Mucosa of stomach (tissue), 1 donor: ENCODE results near the gene BANK1.

Experiments
- H3K27me3 ChIP-seq: one replicate; pipeline ENCODE4 v1.7.0; 2013; ENCODE audit warnings: mild to moderate bottlenecking, low read length; ENCODE audit not compliant: control insufficient read depth, insufficient read depth
- H3K36me3 ChIP-seq: one replicate; pipeline ENCODE4 v1.7.0; 2013; ENCODE audit warnings: low read length; ENCODE audit not compliant: control insufficient read depth, insufficient read depth
- H3K4me1 ChIP-seq: one replicate; pipeline ENCODE4 v1.7.0; 2013; ENCODE audit warnings: mild to moderate bottlenecking, low read length; ENCODE audit not compliant: control insufficient read depth, insufficient read depth
- H3K4me3 ChIP-seq: one replicate; pipeline ENCODE4 v1.7.0; 2013; ENCODE audit warnings: low read length
- H3K9ac ChIP-seq: one replicate; pipeline ENCODE4 v1.7.0; 2013; ENCODE audit warnings: mild to moderate bottlenecking, low read length, moderate library complexity
- H3K9me3 ChIP-seq: one replicate; pipeline ENCODE4 v1.7.0; 2013; ENCODE audit warnings: mild to moderate bottlenecking, low read length, moderate library complexity; ENCODE audit not compliant: control insufficient read depth
- donor health status: Pancreatic carcinoma.

The BANK1 gene

GRCh38 chr4:101970547-101971155 is 180.1 kb downstream of the BANK1 start:
- no peaks in the 10 kb centered on the region for H3K27me3 ChIP-seq

DNA sequence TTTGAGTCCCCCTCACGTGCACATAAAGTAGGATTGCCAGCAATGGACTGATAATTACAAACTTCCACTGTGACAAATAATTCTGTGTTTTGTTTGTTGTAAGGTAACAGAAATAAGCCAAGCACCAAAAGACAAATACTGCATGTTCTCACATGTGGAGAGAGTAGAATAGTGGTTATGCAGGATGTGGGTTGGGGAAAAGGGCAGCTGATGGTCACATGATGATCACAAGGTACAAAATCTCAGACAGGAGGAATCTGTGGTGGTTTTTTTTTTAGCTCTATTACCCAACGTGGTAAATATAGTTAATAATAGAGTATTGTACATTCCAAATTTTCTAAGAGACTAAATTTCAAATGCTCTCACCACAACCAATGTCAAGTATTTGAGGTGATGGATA is 182.3 kb downstream of the BANK1 start:
- Histone ChIP-seq H3K36me3 (no peaks in the 10 kb centered on the region), H3K9me3 (no peaks in the 10 kb centered on the region), H3K9ac (no peak overlapping the region), H3K4me3 (no peak overlapping the region), H3K27me3 (no peaks in the 10 kb centered on the region), H3K4me1 (peaks cover 12% of the 10 kb centered on the region)

More at GRCh38 chr4:101970547-101971155, 180.1 kb downstream of the BANK1 start:
- Histone ChIP-seq H3K4me3 (no peak overlapping the region), H3K4me1 (peaks cover 12% of the 10 kb centered on the region), H3K36me3 (no peaks in the 10 kb centered on the region), H3K9ac (no peak overlapping the region), H3K9me3 (no peaks in the 10 kb centered on the region)

DNA sequence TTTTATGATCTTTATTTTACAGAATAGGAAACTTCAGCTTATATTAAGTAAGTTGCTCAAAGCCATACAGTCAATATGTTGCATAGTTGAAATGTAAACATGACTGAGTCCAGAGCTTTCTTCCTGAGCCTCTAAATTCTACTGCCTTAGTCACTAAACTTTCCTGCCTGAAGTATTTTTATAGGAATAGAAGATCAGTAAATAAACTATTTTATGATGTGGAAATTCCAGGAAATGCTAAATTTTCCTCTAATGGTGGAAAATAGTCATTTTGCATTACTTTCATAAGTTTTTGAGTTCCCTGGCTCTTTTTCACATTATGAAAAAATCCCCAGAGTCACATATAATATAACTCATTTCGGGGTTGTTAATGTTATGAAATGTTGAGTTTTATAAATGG is 182.8 kb downstream of the BANK1 start:
- H3K4me1 ChIP-seq = peaks cover 6% of the 10 kb centered on the region
- H3K9me3 ChIP-seq = no peaks in the 10 kb centered on the region
- no peak overlapping the region for H3K4me3 ChIP-seq
- no peak overlapping the region for H3K9ac ChIP-seq
- H3K36me3 ChIP-seq = no peaks in the 10 kb centered on the region
- no peaks in the 10 kb centered on the region for H3K27me3 ChIP-seq

DNA sequence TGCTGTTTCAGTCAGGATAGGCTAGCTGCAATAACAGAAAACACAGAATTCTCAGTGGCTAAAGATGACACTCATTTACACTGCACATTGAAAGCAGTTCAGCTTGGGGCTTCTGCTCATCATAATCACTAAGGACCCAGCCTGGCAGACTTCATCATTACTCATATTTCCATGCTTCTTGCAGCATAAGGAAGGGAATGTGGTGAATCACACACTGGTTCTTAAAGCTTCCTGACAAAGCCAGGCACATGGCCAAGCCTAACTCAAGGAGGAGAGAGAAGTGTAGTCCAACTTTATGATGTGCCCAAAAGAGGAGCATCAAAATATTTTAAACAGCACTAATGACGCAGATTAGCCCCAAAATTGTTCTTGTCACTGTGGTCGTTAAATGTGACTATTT is 186.5 kb downstream of the BANK1 start:
- Histone ChIP-seq H3K9ac (no peak overlapping the region), H3K4me3 (no peak overlapping the region), H3K27me3 (no peaks in the 10 kb centered on the region), H3K9me3 (no peaks in the 10 kb centered on the region), H3K4me1 (peaks cover 5% of the 10 kb centered on the region), H3K36me3 (no peaks in the 10 kb centered on the region)

GRCh38 chr4:101981756-101982155 is 191.2 kb downstream of the BANK1 start:
- Histone ChIP-seq H3K36me3 (no peaks in the 10 kb centered on the region), H3K9ac (no peak overlapping the region), H3K4me1 (peaks cover 9% of the 10 kb centered on the region), H3K27me3 (no peaks in the 10 kb centered on the region), H3K4me3 (no peak overlapping the region), H3K9me3 (no peaks in the 10 kb centered on the region)

- H3K9ac ChIP-seq = no peak overlapping the region
- no peaks in the 10 kb centered on the region for H3K9me3 ChIP-seq
- peaks cover 9% of the 10 kb centered on the region for H3K4me1 ChIP-seq
These were observed 193.3 kb downstream of the BANK1 start for GRCh38 chr4:101983835-101984234.

DNA sequence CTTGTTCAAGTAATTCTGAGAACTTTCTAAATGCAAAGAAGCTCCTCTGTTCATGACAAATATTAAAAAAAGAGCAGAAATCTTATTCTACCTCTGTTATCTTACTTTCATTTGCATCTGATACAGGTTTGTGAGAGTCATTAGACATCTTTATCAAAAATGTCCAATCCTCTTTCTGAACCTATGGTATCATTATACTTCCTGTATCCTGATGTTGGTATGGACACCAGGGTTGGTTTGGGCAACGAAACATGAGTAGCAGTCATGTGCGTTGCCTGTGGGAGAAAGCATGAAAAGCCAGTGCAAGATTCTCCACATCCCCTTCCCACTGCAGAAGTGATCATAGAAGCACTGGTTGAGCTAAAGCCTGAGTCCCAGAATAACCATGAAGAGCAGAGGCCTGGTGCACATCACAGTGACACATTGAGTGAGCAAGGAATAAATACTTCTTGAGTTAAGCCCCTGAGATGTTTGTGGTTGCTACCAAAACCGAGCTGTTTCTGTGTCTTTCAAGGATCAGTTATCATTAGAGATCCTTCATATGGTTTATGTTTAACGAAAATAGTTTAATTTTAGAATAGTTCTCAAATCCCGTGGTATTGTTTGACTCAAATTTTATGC is 197.2 kb downstream of the BANK1 start:
- no peaks in the 10 kb centered on the region for H3K36me3 ChIP-seq
- H3K9me3 ChIP-seq = no peaks in the 10 kb centered on the region
- no peaks in the 10 kb centered on the region for H3K27me3 ChIP-seq
- H3K4me3 ChIP-seq = no peak overlapping the region
- H3K4me1 ChIP-seq = peaks cover 5% of the 10 kb centered on the region
- H3K9ac ChIP-seq = no peak overlapping the region

More at GRCh38 chr4:101983835-101984234, 193.3 kb downstream of the BANK1 start:
- H3K36me3 ChIP-seq = no peaks in the 10 kb centered on the region
- no peaks in the 10 kb centered on the region for H3K27me3 ChIP-seq
- no peak overlapping the region for H3K4me3 ChIP-seq

- H3K4me3 ChIP-seq = no peak overlapping the region
- no peak overlapping the region for H3K9ac ChIP-seq
- H3K27me3 ChIP-seq = no peaks in the 10 kb centered on the region
- H3K4me1 ChIP-seq = no peaks in the 10 kb centered on the region
- H3K9me3 ChIP-seq = no peaks in the 10 kb centered on the region
- H3K36me3 ChIP-seq = no peaks in the 10 kb centered on the region
These were observed 199.0 kb downstream of the BANK1 start for GRCh38 chr4:101989551-101989950.

DNA sequence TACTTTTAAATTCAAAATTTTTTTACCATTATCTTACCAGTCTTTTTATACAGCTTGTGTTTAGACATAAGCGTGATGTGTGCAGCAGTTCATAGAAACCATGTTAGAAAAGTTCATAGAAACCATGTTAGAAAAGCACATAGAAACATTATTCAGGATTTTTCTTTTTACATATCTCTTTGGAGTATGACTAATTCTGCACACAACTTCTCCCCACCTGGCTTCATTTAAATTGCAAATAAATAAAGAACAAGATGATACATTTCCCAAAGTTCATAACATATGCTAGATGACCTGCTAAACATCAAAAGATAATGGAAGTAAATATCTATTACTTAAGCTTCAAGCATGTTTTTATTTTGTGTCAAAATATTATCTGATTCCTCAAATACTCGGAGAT is 201.9 kb downstream of the BANK1 start:
- Histone ChIP-seq H3K4me3 (no peak overlapping the region), H3K27me3 (no peaks in the 10 kb centered on the region), H3K9ac (no peak overlapping the region), H3K36me3 (no peaks in the 10 kb centered on the region), H3K4me1 (no peaks in the 10 kb centered on the region), H3K9me3 (no peaks in the 10 kb centered on the region)

- Histone ChIP-seq H3K36me3 (no peaks in the 10 kb centered on the region), H3K4me3 (no peak overlapping the region), H3K27me3 (no peaks in the 10 kb centered on the region), H3K4me1 (no peaks in the 10 kb centered on the region), H3K9me3 (no peaks in the 10 kb centered on the region), H3K9ac (no peak overlapping the region)
These were observed 202.7 kb downstream of the BANK1 start for GRCh38 chr4:101993002-101993841.

DNA sequence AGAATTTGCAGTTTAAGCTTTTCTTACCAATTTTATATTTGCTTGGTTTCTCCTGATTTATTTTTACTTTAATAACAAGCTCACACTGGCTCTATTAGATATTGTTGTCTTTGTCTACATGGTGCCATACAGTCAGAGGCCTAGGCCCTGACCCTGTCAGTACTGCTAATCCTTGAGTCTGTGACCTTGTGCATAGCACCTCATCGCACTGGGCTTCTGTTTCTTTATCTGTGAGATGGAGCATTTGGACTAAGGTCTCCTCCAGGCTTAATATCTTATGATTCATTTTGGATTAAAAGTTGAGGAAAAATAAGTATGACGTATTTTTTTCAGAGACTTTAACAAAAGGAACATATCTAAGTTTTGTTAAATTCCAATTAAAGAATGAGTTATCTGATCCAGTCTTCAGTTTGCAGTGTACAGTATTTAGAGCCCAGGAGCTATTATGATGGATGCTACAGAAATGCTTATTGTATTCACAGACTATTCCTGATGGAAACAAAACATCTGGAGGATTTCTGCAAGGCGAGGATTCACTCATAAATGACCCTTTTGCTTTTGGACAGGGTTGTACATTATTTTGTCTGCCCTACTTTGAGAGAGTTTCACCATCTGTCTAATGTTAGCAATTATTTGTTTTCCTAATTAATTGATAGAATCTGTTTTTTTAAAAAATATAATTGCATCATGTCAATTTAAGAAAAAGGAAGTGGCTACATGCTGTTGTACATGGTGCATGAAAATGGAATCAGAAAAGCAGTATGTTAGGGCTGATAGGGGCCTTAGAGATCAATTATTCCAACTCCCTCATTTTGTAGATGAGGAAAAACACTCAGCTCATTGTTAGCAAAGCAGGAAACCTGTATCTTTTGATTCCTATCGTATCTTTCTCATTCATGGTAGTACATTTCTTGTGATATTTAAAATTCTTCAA is 203.6 kb downstream of the BANK1 start:
- Histone ChIP-seq H3K36me3 (no peaks in the 10 kb centered on the region), H3K9me3 (no peaks in the 10 kb centered on the region), H3K4me1 (no peaks in the 10 kb centered on the region), H3K27me3 (no peaks in the 10 kb centered on the region), H3K9ac (no peak overlapping the region), H3K4me3 (no peak overlapping the region)
